Measurements from ENCODE around the gene KDM2A. TPM values are rescaled to one million over a fixed set of nuclear protein-coding genes. Genes with fewer than 3 reads are reported as not detected.

Gene KDM2A
- total RNA-seq, 1 donor from 2014 or later: 71.0 TPM

GRCh38 chr11:67301951-67302516 is 183.0 kb downstream of the KDM2A start:
- peaks cover 3% of the 10 kb centered on the region for H3K9me3 Mint-ChIP-seq (ENCODE audit: unreplicated experiment)
- H3K27ac Mint-ChIP-seq (ENCODE audit: unreplicated experiment): peak overlapping the region; percentile 93
- DNase-seq: peak; percentile 84
- H3K27me3 Mint-ChIP-seq (ENCODE audit: unreplicated experiment): peaks cover 4% of the 10 kb centered on the region
- peak overlapping the region; percentile 79 for H3K4me3 Mint-ChIP-seq (ENCODE audit: unreplicated experiment)
- peaks cover 8% of the 10 kb centered on the region for H3K4me1 Mint-ChIP-seq (ENCODE audit: low read depth, unreplicated experiment)
- TF ChIP-seq, protein P1, sequence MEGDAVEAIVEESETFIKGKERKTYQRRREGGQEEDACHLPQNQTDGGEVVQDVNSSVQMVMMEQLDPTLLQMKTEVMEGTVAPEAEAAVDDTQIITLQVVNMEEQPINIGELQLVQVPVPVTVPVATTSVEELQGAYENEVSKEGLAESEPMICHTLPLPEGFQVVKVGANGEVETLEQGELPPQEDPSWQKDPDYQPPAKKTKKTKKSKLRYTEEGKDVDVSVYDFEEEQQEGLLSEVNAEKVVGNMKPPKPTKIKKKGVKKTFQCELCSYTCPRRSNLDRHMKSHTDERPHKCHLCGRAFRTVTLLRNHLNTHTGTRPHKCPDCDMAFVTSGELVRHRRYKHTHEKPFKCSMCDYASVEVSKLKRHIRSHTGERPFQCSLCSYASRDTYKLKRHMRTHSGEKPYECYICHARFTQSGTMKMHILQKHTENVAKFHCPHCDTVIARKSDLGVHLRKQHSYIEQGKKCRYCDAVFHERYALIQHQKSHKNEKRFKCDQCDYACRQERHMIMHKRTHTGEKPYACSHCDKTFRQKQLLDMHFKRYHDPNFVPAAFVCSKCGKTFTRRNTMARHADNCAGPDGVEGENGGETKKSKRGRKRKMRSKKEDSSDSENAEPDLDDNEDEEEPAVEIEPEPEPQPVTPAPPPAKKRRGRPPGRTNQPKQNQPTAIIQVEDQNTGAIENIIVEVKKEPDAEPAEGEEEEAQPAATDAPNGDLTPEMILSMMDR (IDR thresholded peaks at IDR 0.05; ENCODE audit: partially characterized antibody, unreplicated experiment): no peak
- peaks cover 6% of the 10 kb centered on the region for H3K36me3 Mint-ChIP-seq (ENCODE audit: unreplicated experiment)

GRCh38 chr11:67302571-67303131 is 183.6 kb downstream of the KDM2A start:
- peaks cover 5% of the 10 kb centered on the region for H3K36me3 Mint-ChIP-seq (ENCODE audit: unreplicated experiment)
- H3K4me3 Mint-ChIP-seq (ENCODE audit: unreplicated experiment): peak overlapping the region; percentile 79
- peak; percentile 57 for DNase-seq
- peak overlapping the region; percentile 93 for H3K27ac Mint-ChIP-seq (ENCODE audit: unreplicated experiment)
- peaks cover 6% of the 10 kb centered on the region for H3K27me3 Mint-ChIP-seq (ENCODE audit: unreplicated experiment)
- TF ChIP-seq, protein P1 (IDR thresholded peaks at IDR 0.05; ENCODE audit: partially characterized antibody, unreplicated experiment): no peak
- peaks cover 3% of the 10 kb centered on the region for H3K9me3 Mint-ChIP-seq (ENCODE audit: unreplicated experiment)
- peaks cover 8% of the 10 kb centered on the region for H3K4me1 Mint-ChIP-seq (ENCODE audit: low read depth, unreplicated experiment)

DNA sequence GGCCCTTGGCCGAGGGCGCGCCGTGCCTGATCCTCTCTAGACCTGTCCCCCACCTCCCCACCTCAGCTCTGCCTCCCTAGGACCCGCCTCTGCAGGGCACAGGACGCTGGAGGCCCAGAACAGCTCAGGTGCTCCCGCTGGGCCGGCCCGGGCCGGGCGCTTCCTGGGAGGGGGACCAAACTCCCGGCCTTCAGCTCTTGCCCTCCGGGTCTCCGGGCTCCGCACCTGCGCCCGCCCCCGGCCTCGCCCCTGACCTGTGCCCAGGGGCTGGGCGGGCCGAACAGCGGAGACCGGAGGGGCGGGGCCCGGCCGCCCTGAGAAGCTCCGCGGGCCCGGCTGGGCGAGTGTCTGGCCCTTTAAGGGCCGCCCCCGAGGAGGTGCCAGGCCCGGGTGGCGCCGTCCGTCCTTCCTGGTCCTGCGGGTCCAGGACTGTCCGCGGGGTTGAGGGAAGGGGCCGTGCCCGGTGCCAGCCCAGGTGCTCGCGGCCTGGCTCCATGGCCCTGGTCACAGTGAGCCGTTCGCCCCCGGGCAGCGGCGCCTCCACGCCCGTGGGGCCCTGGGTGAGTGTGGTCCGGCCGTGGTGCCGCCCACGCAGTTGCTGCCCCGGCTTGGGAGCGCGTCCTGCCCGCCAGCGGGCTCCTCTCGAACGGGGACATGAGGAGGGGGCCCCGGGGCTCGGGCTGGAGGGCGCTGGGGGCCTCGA is 184.2 kb downstream of the KDM2A start, which contains the start of gene SSH3:
Gene SSH3, plus strand, starts transcription at position 399 of the 703 bp plus-strand sequence. Its CDS starts 96 bp downstream, at position 495.
- Mint-ChIP-seq H3K9me3 (ENCODE audit: unreplicated experiment) (peaks cover 3% of the 10 kb centered on the region), H3K4me3 (ENCODE audit: unreplicated experiment) (peak within 1 kb of the TSS; percentile 79), H3K27ac (ENCODE audit: unreplicated experiment) (peak within 1 kb of the TSS; percentile 93), H3K4me1 (ENCODE audit: low read depth, unreplicated experiment) (peaks cover 8% of the 10 kb centered on the region), H3K27me3 (ENCODE audit: unreplicated experiment) (peaks cover 6% of the 10 kb centered on the region), H3K36me3 (ENCODE audit: unreplicated experiment) (peaks cover 4% of the 10 kb centered on the region)
- peak; percentile 54 for DNase-seq
- TF ChIP-seq, protein P1 (IDR thresholded peaks at IDR 0.05; ENCODE audit: partially characterized antibody, unreplicated experiment): no peak

GRCh38 chr11:67303835-67304411 is 184.9 kb downstream of the KDM2A start:
- peaks cover 6% of the 10 kb centered on the region for H3K27me3 Mint-ChIP-seq (ENCODE audit: unreplicated experiment)
- no peaks in the 10 kb centered on the region for H3K9me3 Mint-ChIP-seq (ENCODE audit: unreplicated experiment)
- TF ChIP-seq, protein P1 (IDR thresholded peaks at IDR 0.05; ENCODE audit: partially characterized antibody, unreplicated experiment): no peak
- no peaks in the 10 kb centered on the region for H3K36me3 Mint-ChIP-seq (ENCODE audit: unreplicated experiment)
- H3K4me1 Mint-ChIP-seq (ENCODE audit: low read depth, unreplicated experiment): peaks cover 8% of the 10 kb centered on the region
- H3K27ac Mint-ChIP-seq (ENCODE audit: unreplicated experiment): no peak overlapping the region
- no peak for DNase-seq
- no peak overlapping the region for H3K4me3 Mint-ChIP-seq (ENCODE audit: unreplicated experiment)
